ENCODE data around the gene HHATL.

DNA sequence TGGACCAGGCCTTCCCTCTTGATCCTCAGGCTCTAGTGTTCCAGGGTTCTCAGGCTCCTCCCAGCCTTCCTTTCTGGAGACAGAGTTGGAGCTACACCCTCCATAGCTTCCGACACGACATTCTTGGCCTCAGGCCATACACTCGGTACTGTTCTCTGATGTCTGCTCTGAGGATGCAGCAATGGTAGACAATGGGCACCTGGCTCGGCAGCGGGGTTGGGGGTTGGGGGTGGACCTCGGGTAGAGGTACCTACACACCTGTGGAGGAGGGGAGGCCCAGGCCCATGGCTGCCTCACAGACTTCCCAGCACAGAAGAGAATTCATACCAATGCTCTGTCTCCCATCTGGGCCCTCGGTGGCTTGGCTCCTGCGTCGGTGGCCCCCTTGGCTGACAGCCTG, 49.0 kb upstream of the HHATL start:
- no peak for TF ChIP-seq CTCF (IDR thresholded peaks at IDR 0.05; ENCODE audit: control extremely low read depth in 1 of 3, insufficient read depth in 1 of 3, low read depth in 1 of 3, low read length in 3 of 3)
- no peak for TF ChIP-seq POLR2A (IDR thresholded peaks at IDR 0.05; ENCODE audit: control extremely low read depth in 1 of 2, low read depth in 2 of 2, low read length in 2 of 2)
- TF ChIP-seq, protein P1, sequence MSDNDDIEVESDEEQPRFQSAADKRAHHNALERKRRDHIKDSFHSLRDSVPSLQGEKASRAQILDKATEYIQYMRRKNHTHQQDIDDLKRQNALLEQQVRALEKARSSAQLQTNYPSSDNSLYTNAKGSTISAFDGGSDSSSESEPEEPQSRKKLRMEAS (IDR thresholded peaks at IDR 0.05) = no peak
- TF ChIP-seq PHF8 (conservative IDR thresholded peaks at IDR 0.05; ENCODE audit: low read depth, low read length) = no peak
- no peak for TF ChIP-seq KDM4A (IDR thresholded peaks at IDR 0.05; ENCODE audit: low read depth, low read length, severe bottlenecking)
- TF ChIP-seq CEBPB (IDR thresholded peaks at IDR 0.05; ENCODE audit: low read depth, low read length) = no peak
- TF ChIP-seq ZNF274 (IDR thresholded peaks at IDR 0.05; ENCODE audit: borderline replicate concordance, extremely low read depth, low read length) = no peak
- TF ChIP-seq FOSL1 (IDR thresholded peaks at IDR 0.05; ENCODE audit: insufficient read depth, low read depth, low read length) = no peak
- TF ChIP-seq HDAC6 (IDR thresholded peaks at IDR 0.05; ENCODE audit: low read depth, low read length) = no peak
- TF ChIP-seq SP2 (IDR thresholded peaks at IDR 0.05; ENCODE audit: low read length) = no peak
- no peak for TF ChIP-seq SIN3A (conservative IDR thresholded peaks at IDR 0.05 in 1 of 2, IDR thresholded peaks at IDR 0.05 in 1 of 2; ENCODE audit: low read depth in 1 of 2, low read length in 2 of 2)
- no peak for TF ChIP-seq RNF2 (IDR thresholded peaks at IDR 0.05; ENCODE audit: borderline replicate concordance, low read depth, low read length, missing control alignments, poor library complexity, severe bottlenecking)
- no peak for TF ChIP-seq EP300 (IDR thresholded peaks at IDR 0.05; ENCODE audit: borderline replicate concordance in 1 of 2, low read depth in 2 of 2, low read length in 2 of 2)
- no peak for TF ChIP-seq JUND (IDR thresholded peaks at IDR 0.05; ENCODE audit: low read length)
